GM19467 (cell line): ENCODE data around the gene NEK1.
A peak's percentile ranks its signal among the peaks of the same experiment; 100 is the strongest.
"Not testable (repeated sequence)": the region's sequence is repeated elsewhere in the genome, so short reads cannot be mapped to it uniquely, and the experiment has no call there.

ENCODE experiments used
- ATAC-seq: cut with Tn5 transposase; IDR thresholded peaks from one replicate; pipeline ENCODE4 v1.9.1; 2021; ENCODE audit warnings: mild to moderate bottlenecking, moderate library complexity; ENCODE audit not compliant: unreplicated experiment

Gene NEK1

GRCh38 chr4:169437299-169438047 is 174.9 kb downstream of the NEK1 start:
- peak; percentile 90 for ATAC-seq

- no peak for ATAC-seq
Measured at GRCh38 chr4:169436734-169437133, 175.6 kb downstream of the NEK1 start.

GRCh38 chr4:169428376-169428775 is 184.0 kb downstream of the NEK1 start:
- ATAC-seq: no peak

GRCh38 chr4:169427727-169428126 is 184.7 kb downstream of the NEK1 start:
- ATAC-seq: not testable (repeated sequence)

- no peak for ATAC-seq
Measured at GRCh38 chr4:169420291-169420690, 192.1 kb downstream of the NEK1 start.

- no peak for ATAC-seq
Measured at GRCh38 chr4:169418846-169419245, 193.5 kb downstream of the NEK1 start.

GRCh38 chr4:169417629-169418282 is 194.6 kb downstream of the NEK1 start:
- no peak for ATAC-seq

- peak; percentile 55 for ATAC-seq
Measured at GRCh38 chr4:169416997-169417396, 195.4 kb downstream of the NEK1 start.

- ATAC-seq: no peak
Measured at GRCh38 chr4:169416461-169416860, 195.9 kb downstream of the NEK1 start.

- ATAC-seq: no peak
Measured at GRCh38 chr4:169414913-169415312, 197.5 kb downstream of the NEK1 start.

- no peak for ATAC-seq
Measured at GRCh38 chr4:169412046-169412445, 200.3 kb downstream of the NEK1 start.

- peak; percentile 99 for ATAC-seq
Measured at GRCh38 chr4:169410839-169411770, 201.3 kb downstream of the NEK1 start.

GRCh38 chr4:169407217-169407845 is 205.1 kb downstream of the NEK1 start:
- no peak for ATAC-seq

- no peak for ATAC-seq
Measured at GRCh38 chr4:169404960-169405359, 207.4 kb downstream of the NEK1 start.

- ATAC-seq: no peak
Measured at GRCh38 chr4:169400832-169401231, 211.6 kb downstream of the NEK1 start.

GRCh38 chr4:169399976-169400767 is 212.2 kb downstream of the NEK1 start:
- ATAC-seq: peak; percentile 51

GRCh38 chr4:169398316-169398715 is 214.1 kb downstream of the NEK1 start:
- no peak for ATAC-seq

- no peak for ATAC-seq
Measured at GRCh38 chr4:169397762-169398161, 214.6 kb downstream of the NEK1 start.

- no peak for ATAC-seq
Measured at GRCh38 chr4:169385376-169385775, 227.0 kb downstream of the NEK1 start.

- ATAC-seq: no peak
Measured at GRCh38 chr4:169384779-169385178, 227.6 kb downstream of the NEK1 start.
